ENCODE results near the gene SIN3B.

Gene SIN3B

DNA sequence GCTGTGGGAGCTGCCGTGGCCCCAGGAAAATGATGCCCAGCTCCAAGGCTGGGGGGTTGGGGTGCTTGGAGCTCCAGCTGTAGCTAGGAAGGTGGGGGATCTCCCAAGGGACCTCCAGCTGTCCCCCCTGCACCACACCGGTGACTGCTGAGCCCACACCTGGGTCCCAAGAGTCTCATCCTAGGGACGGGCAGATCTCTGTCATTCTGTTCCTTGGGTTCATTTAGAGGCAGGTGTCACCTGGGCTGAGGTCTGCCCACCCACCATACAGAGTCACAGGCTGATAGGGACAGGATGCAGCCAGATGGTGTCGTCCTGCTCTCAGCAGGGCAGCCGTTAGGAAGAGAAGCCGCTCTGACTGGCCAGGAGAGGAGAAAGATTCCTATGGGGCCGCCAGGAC lies 64.9 kb downstream of the SIN3B start:
- H3K4me1 ChIP-seq (ENCODE audit: low read length), result peaks cover 14% of the 10 kb centered on the region
- no peak for DNase-seq

GRCh38 chr19:16895467-16896145 lies 66.4 kb downstream of the SIN3B start:
- H3K36me3 ChIP-seq (replicated peaks; ENCODE audit: insufficient read depth, low read length), result no peaks in the 10 kb centered on the region
- H3F3A ChIP-seq (ENCODE audit: insufficient read depth, low read length), result no peaks in the 10 kb centered on the region
- H3K27me3 ChIP-seq (replicated peaks; ENCODE audit: insufficient read depth, low read length), result peaks cover 7% of the 10 kb centered on the region
- TF ChIP-seq EZH2 (optimal IDR thresholded peaks at IDR 0.05; ENCODE audit: low read depth, low read length) (no peak), CTCF (IDR thresholded peaks at IDR 0.05; ENCODE audit: low read length) (no peak), EZH2phosphoT487 (IDR thresholded peaks at IDR 0.05; ENCODE audit: low read length) (no peak)
- no peak overlapping the region for H3K9ac ChIP-seq (ENCODE audit: low read length)
- no peaks in the 10 kb centered on the region for H3K9me2 ChIP-seq (replicated peaks; ENCODE audit: insufficient read depth, low read length)
- H3K79me2 ChIP-seq (ENCODE audit: low read length), result no peaks in the 10 kb centered on the region
- peaks cover 7% of the 10 kb centered on the region; the same call in 1 of the 2 replicates for H3K4me1 ChIP-seq (ENCODE audit: low read length)
- no peaks in the 10 kb centered on the region for H3K9me3 ChIP-seq (replicated peaks; ENCODE audit: insufficient read depth, low read length)
- H3K4me2 ChIP-seq (ENCODE audit: low read depth, low read length), result no peak overlapping the region
- no peak overlapping the region for H3K27ac ChIP-seq (ENCODE audit: low read length)
- no peak overlapping the region for H3K4me3 ChIP-seq (ENCODE audit: low read length)
- DNase-seq, result no peak
- no peaks in the 10 kb centered on the region for H4K20me1 ChIP-seq (ENCODE audit: insufficient read depth, low read length)
- no peak overlapping the region for H2AFZ ChIP-seq (ENCODE audit: low read length)

More for the DNA sequence above, 64.9 kb downstream of the SIN3B start:
- no peaks in the 10 kb centered on the region for H4K20me1 ChIP-seq (ENCODE audit: insufficient read depth, low read length)
- H3K27me3 ChIP-seq (replicated peaks; ENCODE audit: insufficient read depth, low read length), result peaks cover 7% of the 10 kb centered on the region
- H3K79me2 ChIP-seq (ENCODE audit: low read length), result no peaks in the 10 kb centered on the region
- H3K27ac ChIP-seq (ENCODE audit: low read length), result no peak overlapping the region
- H3K36me3 ChIP-seq (replicated peaks; ENCODE audit: insufficient read depth, low read length), result no peaks in the 10 kb centered on the region
- TF ChIP-seq CTCF (IDR thresholded peaks at IDR 0.05; ENCODE audit: low read length), result no peak
- no peak for TF ChIP-seq EZH2phosphoT487 (IDR thresholded peaks at IDR 0.05; ENCODE audit: low read length)
- TF ChIP-seq EZH2 (optimal IDR thresholded peaks at IDR 0.05; ENCODE audit: low read depth, low read length), result no peak
- H3K4me2 ChIP-seq (ENCODE audit: low read depth, low read length), result no peak overlapping the region
- no peak overlapping the region for H3K9ac ChIP-seq (ENCODE audit: low read length)
- H3K4me3 ChIP-seq (ENCODE audit: low read length), result no peak overlapping the region
- H2AFZ ChIP-seq (ENCODE audit: low read length), result no peak overlapping the region
- no peaks in the 10 kb centered on the region for H3F3A ChIP-seq (ENCODE audit: insufficient read depth, low read length)
- no peaks in the 10 kb centered on the region for H3K9me2 ChIP-seq (replicated peaks; ENCODE audit: insufficient read depth, low read length)
- no peaks in the 10 kb centered on the region for H3K9me3 ChIP-seq (replicated peaks; ENCODE audit: insufficient read depth, low read length)

DNA sequence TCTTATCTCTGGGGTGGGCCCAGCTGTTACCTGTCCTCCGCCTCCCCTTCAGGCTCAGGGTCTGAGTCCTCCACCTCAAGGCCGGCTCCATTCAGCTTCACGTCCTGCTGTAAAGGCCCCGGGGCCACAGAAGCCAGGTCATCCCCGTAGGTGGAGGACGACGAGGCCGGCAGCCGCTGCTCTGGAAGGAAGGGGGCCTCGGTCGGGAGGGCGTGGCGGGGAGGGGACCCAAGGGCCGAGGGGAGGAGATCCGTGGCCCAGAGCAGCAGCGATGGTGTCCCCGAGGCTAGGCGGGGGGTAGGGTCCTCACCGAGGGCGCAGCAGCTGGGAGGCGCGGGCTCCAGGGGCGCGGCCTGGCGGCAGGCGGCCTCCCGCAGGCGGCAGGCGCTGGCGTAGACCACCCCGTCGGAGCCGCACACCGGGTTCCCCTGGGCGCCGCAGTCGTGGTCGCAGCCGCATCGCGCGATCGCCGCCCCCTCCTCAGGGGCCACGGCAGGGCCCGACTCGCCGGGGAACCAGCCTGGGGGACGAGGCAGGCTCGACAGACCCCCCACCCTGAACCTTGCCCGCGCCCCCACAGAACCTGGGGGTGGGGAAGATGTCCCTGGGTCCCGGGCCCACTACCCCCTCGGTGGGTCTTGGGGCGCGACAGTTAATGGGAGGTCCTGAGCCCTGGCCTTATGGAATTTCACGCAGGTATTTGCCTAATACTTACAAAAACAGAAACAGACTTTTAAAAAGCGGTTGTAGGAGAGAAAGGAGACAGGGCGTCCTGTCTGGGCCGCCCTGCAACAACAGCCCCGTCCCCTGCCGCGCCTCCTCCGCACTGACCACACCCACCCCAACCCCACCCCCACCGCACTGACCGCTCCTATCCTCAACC lies 67.2 kb downstream of the SIN3B start:
- Histone ChIP-seq H3K9me3 (replicated peaks; ENCODE audit: insufficient read depth, low read length) (no peaks in the 10 kb centered on the region), H3K4me3 (ENCODE audit: low read length) (peak overlapping the region; percentile 43), H3K4me1 (ENCODE audit: low read length) (peaks cover 7% of the 10 kb centered on the region; the same call in 1 of the 2 replicates), H3K79me2 (ENCODE audit: low read length) (no peaks in the 10 kb centered on the region), H2AFZ (ENCODE audit: low read length) (0 out of 2 replicates have a peak overlapping the region, but pooled peaks have one; percentile 21), H3K4me2 (ENCODE audit: low read depth, low read length) (peak overlapping the region; percentile 82), H3K9ac (ENCODE audit: low read length) (no peak overlapping the region), H3K27me3 (replicated peaks; ENCODE audit: insufficient read depth, low read length) (peaks cover 12% of the 10 kb centered on the region), H3K27ac (ENCODE audit: low read length) (no peak overlapping the region), H4K20me1 (ENCODE audit: insufficient read depth, low read length) (no peaks in the 10 kb centered on the region), H3F3A (ENCODE audit: insufficient read depth, low read length) (no peaks in the 10 kb centered on the region), H3K9me2 (replicated peaks; ENCODE audit: insufficient read depth, low read length) (no peaks in the 10 kb centered on the region), H3K36me3 (replicated peaks; ENCODE audit: insufficient read depth, low read length) (no peaks in the 10 kb centered on the region)
- DNase-seq, result no peak
- TF ChIP-seq EZH2phosphoT487 (IDR thresholded peaks at IDR 0.05; ENCODE audit: low read length) (no peak), EZH2 (optimal IDR thresholded peaks at IDR 0.05; ENCODE audit: low read depth, low read length) (no peak), CTCF (IDR thresholded peaks at IDR 0.05; ENCODE audit: low read length) (no peak)
